T-helper 17 cell (primary cell): ENCODE results near the gene KLHL20. TPM values are rescaled to one million over a fixed set of nuclear protein-coding genes. Genes with fewer than 3 reads are reported as not detected.
A peak's percentile ranks its signal among the peaks of the same experiment; 100 is the strongest.
"Not testable (repeated sequence)": the region's sequence is repeated elsewhere in the genome, so short reads cannot be mapped to it uniquely, and the experiment has no call there.

ENCODE experiments used
- ATAC-seq: fragments of 150-1000 bp; cut with Tn5 transposase; 2 replicates; pipeline ENCODE4 v1.10.0; 2021; ENCODE audit warnings: mild to moderate bottlenecking, moderate library complexity
- DNase-seq, 3 donors: peaks; one replicate each; pipeline versions ENCODE4 v3.0.0 to v3.0.0-alpha.2; 2020 to 2021
- H3K9me3 ChIP-seq: one replicate; pipeline ENCODE4 v1.7.0; 2013; ENCODE audit warnings: low read length, mild to moderate bottlenecking; ENCODE audit not compliant: control insufficient read depth, poor library complexity, severe bottlenecking
- H3K27ac Mint-ChIP-seq: one replicate; pipeline ENCODE4 v1.8.0; 2022; ENCODE audit warnings: mild to moderate bottlenecking, moderate library complexity, mixed read lengths
- H3K27me3 Mint-ChIP-seq: one replicate; pipeline ENCODE4 v1.8.0; 2022; ENCODE audit warnings: mixed read lengths
- H3K36me3 Mint-ChIP-seq: one replicate; pipeline ENCODE4 v1.8.0; 2022; ENCODE audit warnings: low read depth, mixed read lengths
- H3K4me1 Mint-ChIP-seq: one replicate; pipeline ENCODE4 v1.8.0; 2022; ENCODE audit warnings: mild to moderate bottlenecking, mixed read lengths
- H3K4me3 Mint-ChIP-seq: one replicate; pipeline ENCODE4 v1.8.0; 2022; ENCODE audit warnings: mild to moderate bottlenecking, moderate library complexity, mixed read lengths
- total RNA-seq, 4 donors: library from RNA in 2 of 4; stranded (reverse) in 2 of 4; gene quantifications; one replicate each; pipeline ENCODE4 v1.2.3 and lab custom pipeline; 2022 to 2026

The KLHL20 gene
- total RNA-seq, 2 donors from 2014 or later = 24.8 to 32.1 TPM

DNA sequence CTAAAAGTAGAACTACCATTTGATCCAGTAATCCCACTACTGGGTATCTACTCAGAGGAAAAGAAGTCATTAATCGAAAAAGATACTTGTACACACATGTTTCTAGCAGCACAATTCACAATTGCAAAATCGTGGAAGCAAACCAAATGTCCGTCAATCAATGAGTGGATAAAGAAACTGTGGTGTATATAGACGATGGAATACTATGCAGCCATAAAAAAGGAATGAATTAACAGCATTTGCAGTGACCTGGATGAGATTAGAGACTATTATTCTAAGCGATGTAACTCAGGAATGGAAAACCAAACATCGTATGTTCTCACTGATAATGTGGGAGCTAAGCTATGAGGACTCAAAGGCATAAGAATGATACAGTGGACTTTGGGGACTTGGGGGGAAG is 49.5 kb downstream of the KLHL20 start:
- H3K27ac Mint-ChIP-seq, ATAC-seq, H3K9me3 ChIP-seq, H3K36me3 Mint-ChIP-seq, H3K4me3 Mint-ChIP-seq, DNase-seq, H3K27me3 Mint-ChIP-seq: not testable (repeated sequence)
- H3K4me1 Mint-ChIP-seq = peaks cover 14% of the 10 kb centered on the region

DNA sequence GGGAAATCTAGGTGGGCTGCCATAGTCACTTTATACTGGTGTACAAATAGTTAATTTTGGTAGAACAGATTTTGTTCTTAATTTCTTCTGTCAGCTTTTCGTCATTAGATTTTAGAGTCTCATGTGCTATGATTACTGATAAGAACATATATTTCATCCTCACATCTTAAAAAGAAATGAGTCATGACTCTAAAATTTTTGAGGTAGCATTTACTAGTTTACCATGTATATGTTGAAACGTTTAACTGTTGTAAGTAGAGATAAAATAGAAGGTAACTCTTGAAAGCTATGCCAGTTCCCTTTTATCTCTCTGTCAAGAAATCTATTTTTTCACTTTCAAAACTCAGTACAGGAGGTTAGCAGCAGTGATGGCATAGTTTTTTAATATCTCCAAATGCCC is 53.4 kb downstream of the KLHL20 start:
- Mint-ChIP-seq H3K36me3 (peaks cover 3% of the 10 kb centered on the region), H3K4me3 (no peak overlapping the region), H3K27me3 (no peaks in the 10 kb centered on the region), H3K27ac (peak overlapping the region; percentile 94), H3K4me1 (peaks cover 22% of the 10 kb centered on the region)
- DNase-seq = no peak
- no peaks in the 10 kb centered on the region for H3K9me3 ChIP-seq
- no peak for ATAC-seq

- H3K4me3 Mint-ChIP-seq = no peak overlapping the region
- DNase-seq = no peak
- no peaks in the 10 kb centered on the region for H3K9me3 ChIP-seq
- H3K27me3 Mint-ChIP-seq = no peaks in the 10 kb centered on the region
- ATAC-seq = no peak
- H3K4me1 Mint-ChIP-seq = peaks cover 22% of the 10 kb centered on the region
- H3K36me3 Mint-ChIP-seq = peaks cover 3% of the 10 kb centered on the region
- H3K27ac Mint-ChIP-seq = peak overlapping the region; percentile 94
Measured at GRCh38 chr1:173768827-173769226, 54.0 kb downstream of the KLHL20 start.

- not testable (repeated sequence) for H3K4me3 Mint-ChIP-seq, ATAC-seq, H3K9me3 ChIP-seq, H3K36me3 Mint-ChIP-seq, DNase-seq, H3K27me3 Mint-ChIP-seq
- Mint-ChIP-seq H3K27ac (peak overlapping the region; percentile 94), H3K4me1 (peaks cover 22% of the 10 kb centered on the region)
Measured at GRCh38 chr1:173770330-173770729, 55.5 kb downstream of the KLHL20 start.

DNA sequence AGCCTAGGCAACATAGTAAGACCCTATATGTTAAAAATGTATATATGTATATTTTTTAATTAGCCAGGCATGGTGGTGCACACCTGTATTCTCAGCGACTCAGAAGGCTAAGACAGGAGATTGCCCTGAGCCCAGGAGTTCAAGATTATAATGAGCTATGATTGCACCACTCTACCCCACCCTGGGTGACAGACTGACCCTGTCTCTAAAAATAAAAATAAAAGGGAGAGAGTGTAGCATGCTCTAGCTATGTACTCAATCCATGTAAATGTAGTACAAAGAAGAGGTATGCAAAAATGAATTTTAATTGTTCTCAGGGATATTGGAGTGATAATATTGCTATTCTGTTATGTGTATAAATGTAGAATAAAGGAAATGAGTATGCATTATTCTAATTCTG is 56.8 kb downstream of the KLHL20 start:
- no peak for ATAC-seq
- H3K27me3 Mint-ChIP-seq = no peaks in the 10 kb centered on the region
- H3K36me3 Mint-ChIP-seq = peaks cover 15% of the 10 kb centered on the region
- H3K27ac Mint-ChIP-seq = peak overlapping the region; percentile 29
- no peak for DNase-seq
- no peak overlapping the region for H3K4me3 Mint-ChIP-seq
- H3K4me1 Mint-ChIP-seq = peaks cover 25% of the 10 kb centered on the region
- no peaks in the 10 kb centered on the region for H3K9me3 ChIP-seq

GRCh38 chr1:173775578-173776226 is 60.9 kb downstream of the KLHL20 start:
- no peak for DNase-seq
- H3K36me3 Mint-ChIP-seq = peaks cover 19% of the 10 kb centered on the region
- H3K27me3 Mint-ChIP-seq = no peaks in the 10 kb centered on the region
- H3K4me3 Mint-ChIP-seq = no peak overlapping the region
- ATAC-seq = no peak
- H3K9me3 ChIP-seq = no peaks in the 10 kb centered on the region
- H3K27ac Mint-ChIP-seq = peak overlapping the region; percentile 57
- H3K4me1 Mint-ChIP-seq = peaks cover 3% of the 10 kb centered on the region

DNA sequence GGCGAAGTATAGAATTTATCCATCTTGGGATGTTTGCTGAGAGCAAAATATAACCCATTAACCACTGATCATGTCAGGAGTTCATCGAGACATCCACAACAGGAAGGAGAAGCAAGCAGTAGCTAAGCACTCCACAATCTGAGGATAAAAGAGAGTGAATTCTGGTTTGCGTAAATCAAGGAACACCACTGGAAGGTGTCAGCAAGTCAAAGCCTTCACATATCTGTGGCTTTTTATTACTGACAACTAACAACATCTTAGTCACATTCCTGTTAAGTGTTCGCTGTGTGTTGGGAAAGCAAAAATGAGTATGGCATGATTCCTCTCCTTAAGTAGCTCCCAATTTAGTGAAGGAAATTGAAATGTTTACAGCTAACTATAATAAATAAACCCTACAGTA is 65.2 kb downstream of the KLHL20 start:
- DNase-seq = no peak
- ATAC-seq = no peak
- Mint-ChIP-seq H3K4me3 (no peak overlapping the region), H3K27ac (no peak overlapping the region), H3K36me3 (peaks cover 19% of the 10 kb centered on the region), H3K27me3 (no peaks in the 10 kb centered on the region), H3K4me1 (peaks cover 3% of the 10 kb centered on the region)
- H3K9me3 ChIP-seq = no peaks in the 10 kb centered on the region

DNA sequence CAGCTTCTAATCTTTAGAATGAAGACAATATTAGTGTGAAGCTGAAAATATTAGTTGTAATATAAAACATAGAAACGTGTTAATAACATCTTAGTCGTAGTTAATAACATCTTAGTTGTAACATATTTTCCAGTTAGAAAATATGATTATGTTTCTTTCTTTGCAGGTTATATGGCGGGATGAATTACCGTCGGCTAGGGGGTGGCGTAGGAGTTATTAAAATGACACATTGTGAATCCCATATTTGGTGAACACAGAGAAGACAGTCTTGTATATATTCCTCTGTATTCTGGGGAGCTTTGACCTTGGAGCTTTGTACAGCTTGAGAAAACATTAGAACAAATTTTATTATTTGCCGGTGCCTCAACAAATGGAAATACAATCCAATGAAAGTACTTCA is 70.2 kb downstream of the KLHL20 start:
- H3K27ac Mint-ChIP-seq = no peak overlapping the region
- DNase-seq (no peak), ATAC-seq (no peak)
- H3K4me1 Mint-ChIP-seq = no peaks in the 10 kb centered on the region
- H3K9me3 ChIP-seq = no peaks in the 10 kb centered on the region
- no peaks in the 10 kb centered on the region for H3K27me3 Mint-ChIP-seq
- peaks cover 2% of the 10 kb centered on the region for H3K36me3 Mint-ChIP-seq
- no peak overlapping the region for H3K4me3 Mint-ChIP-seq

DNA sequence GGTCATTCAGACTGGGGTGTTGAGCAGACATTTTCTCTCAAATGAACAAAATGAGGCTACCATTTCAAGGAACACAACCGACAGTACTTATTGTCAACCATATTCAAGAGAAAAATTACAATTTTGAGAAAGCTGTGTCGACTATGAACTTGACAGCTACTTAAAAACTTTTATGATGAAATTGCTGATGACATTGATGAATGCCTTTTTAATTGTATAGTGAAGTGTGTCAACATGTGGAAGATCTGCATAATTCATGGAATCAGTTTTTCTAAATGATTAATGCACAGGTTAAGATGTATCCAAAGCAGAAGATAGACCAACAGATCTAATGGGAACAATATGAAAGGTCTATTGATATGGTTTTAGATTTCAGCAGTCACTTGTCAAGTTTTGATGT is 75.1 kb downstream of the KLHL20 start:
- ATAC-seq (no peak), DNase-seq (no peak)
- no peak overlapping the region for H3K27ac Mint-ChIP-seq
- H3K36me3 Mint-ChIP-seq = peaks cover 2% of the 10 kb centered on the region
- no peaks in the 10 kb centered on the region for H3K9me3 ChIP-seq
- H3K4me1 Mint-ChIP-seq = peaks cover 2% of the 10 kb centered on the region
- H3K27me3 Mint-ChIP-seq = no peaks in the 10 kb centered on the region
- no peak overlapping the region for H3K4me3 Mint-ChIP-seq

DNA sequence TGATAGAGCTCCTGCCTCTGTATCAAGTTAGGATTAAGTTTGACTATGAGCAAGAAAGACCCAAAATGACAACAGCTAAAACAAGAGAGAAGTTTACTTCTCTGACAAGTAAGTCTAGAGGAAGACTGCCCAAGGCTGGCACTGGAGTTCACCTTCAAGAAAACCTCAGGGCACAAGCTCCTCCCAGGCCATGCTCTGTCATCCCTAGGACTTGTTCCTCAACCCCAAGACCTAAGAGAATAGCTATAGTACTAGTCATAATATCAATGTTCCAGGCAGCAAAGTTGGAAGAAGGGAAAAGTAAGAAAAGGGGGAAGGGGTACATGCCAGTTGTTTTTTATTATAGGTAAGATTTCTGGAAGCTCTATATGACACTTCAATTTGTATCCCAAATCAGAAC is 83.3 kb downstream of the KLHL20 start:
- H3K9me3 ChIP-seq = no peaks in the 10 kb centered on the region
- DNase-seq = no peak
- Mint-ChIP-seq H3K4me1 (no peaks in the 10 kb centered on the region), H3K4me3 (no peak overlapping the region), H3K27ac (no peak overlapping the region), H3K27me3 (no peaks in the 10 kb centered on the region), H3K36me3 (no peaks in the 10 kb centered on the region)
- no peak for ATAC-seq

DNA sequence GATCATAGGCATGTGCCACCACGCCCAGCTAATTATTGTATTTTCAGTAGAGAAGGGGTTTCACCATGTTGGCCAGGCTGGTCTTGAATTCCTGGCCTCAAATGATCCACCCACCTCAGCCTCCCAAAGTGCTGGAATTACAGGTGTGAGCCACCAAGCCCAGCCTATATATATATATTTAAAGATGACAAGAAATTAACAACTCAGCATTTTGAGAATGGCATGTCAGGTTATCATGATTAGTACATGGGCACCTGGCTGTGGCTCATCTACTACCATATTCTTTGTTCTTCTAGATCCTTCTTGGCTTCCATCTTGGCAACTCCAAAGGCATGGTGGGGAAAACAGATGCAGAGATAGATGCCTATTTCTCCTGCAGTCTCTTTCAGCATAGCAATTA is 85.2 kb downstream of the KLHL20 start:
- not testable (repeated sequence) for H3K27me3 Mint-ChIP-seq, H3K9me3 ChIP-seq, ATAC-seq, DNase-seq, H3K4me3 Mint-ChIP-seq, H3K27ac Mint-ChIP-seq, H3K4me1 Mint-ChIP-seq, H3K36me3 Mint-ChIP-seq

GRCh38 chr1:173802961-173803360 is 88.2 kb downstream of the KLHL20 start:
- ATAC-seq = no peak
- no peaks in the 10 kb centered on the region for H3K9me3 ChIP-seq
- H3K4me1 Mint-ChIP-seq = no peaks in the 10 kb centered on the region
- H3K36me3 Mint-ChIP-seq = peaks cover 5% of the 10 kb centered on the region
- no peak overlapping the region for H3K4me3 Mint-ChIP-seq
- no peaks in the 10 kb centered on the region for H3K27me3 Mint-ChIP-seq
- no peak overlapping the region for H3K27ac Mint-ChIP-seq
- DNase-seq = no peak

DNA sequence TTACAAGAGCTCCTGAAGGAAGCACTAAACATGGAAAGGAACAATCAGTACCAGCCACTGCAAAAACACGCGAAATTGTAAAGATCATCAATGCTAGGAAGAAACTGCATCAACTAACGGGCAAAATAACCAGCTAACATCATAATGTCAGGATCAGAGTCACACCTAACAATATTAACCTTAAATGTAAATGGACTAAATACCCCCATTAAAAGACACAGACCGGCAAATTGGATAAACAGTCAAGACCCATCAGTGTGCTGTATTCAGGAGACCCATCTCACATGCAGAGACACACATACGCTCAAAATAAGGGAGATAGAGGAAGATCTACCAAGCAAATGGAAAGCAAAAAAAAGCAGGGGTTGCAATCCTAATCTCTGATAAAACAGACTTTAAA is 98.9 kb downstream of the KLHL20 start:
- not testable (repeated sequence) for H3K27me3 Mint-ChIP-seq, H3K4me3 Mint-ChIP-seq, H3K9me3 ChIP-seq, ATAC-seq, H3K27ac Mint-ChIP-seq, DNase-seq
- peaks cover 35% of the 10 kb centered on the region for H3K4me1 Mint-ChIP-seq
- peaks cover 19% of the 10 kb centered on the region for H3K36me3 Mint-ChIP-seq

DNA sequence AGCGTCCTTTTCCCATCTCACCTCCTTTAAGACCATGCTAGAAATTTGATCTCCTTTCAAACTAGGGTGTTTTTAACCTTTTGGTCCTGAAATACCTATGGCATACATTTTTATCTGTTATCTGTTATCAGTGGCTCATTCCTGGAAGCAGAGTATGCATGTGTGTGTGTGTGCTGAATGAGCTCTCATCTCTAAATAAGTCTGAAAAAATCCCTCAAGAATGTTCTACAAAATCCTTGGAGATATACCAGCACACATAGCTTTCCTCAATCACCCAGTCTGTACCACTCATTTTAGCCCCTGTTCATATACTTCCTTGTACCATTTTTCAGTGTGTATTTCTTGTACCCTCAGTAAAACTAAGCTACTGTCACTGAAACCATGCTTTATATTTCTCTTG is 103.7 kb downstream of the KLHL20 start:
- DNase-seq = no peak
- Mint-ChIP-seq H3K27me3 (no peaks in the 10 kb centered on the region), H3K27ac (peak overlapping the region; percentile 54), H3K4me3 (no peak overlapping the region), H3K4me1 (peaks cover 44% of the 10 kb centered on the region), H3K36me3 (peaks cover 10% of the 10 kb centered on the region)
- H3K9me3 ChIP-seq = no peaks in the 10 kb centered on the region
- no peak for ATAC-seq
